ENCODE results near the gene METAP1D.

The METAP1D gene

GRCh38 chr2:172091761-172092566, 92.2 kb downstream of the METAP1D start:
- no peak for DNase-seq

- no peak for DNase-seq
Measured at GRCh38 chr2:172092716-172093415, 93.1 kb downstream of the METAP1D start.

DNA sequence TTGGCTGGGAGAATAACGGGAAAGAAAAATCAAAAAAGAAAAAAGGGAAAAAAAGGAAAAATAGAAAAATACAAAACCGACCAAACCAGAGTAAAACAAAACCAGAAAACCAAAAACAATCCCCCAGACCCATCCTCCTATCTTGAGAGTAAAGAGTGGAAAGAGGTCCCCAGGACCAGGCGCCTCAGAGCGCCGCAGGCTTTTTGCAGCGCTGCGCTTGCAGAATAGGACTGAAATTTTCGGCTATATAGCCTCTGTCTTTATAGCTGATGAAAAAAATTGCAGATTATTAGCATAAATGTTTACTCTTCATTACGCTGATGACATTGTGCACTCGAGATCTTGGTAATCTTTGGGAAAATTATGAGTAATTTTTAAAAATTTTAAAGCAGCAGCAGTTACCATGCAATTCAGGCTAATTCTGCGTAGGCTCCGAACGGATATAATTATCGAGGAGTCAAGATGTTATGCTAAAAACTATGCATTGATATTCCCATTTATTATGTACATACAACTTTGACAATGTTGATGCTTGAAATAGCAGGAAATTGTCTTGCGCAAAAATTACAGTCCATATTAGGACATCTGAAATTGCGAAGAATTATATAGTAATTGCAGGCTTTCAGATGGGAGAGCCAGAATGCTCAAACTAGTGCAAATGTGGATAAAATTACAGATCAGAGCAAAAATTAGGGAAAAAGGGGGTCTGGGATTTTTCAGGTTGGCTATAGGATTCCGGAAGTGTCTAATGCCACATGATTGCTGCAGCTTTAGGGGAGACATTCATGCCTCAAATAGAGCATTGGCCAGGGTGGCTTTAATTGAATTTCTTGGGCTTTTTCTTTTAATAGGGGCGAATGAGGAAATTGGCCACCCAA, 93.9 kb downstream of the METAP1D start:
- DNase-seq = peak in 1 of 2 donors; percentile 65

DNA sequence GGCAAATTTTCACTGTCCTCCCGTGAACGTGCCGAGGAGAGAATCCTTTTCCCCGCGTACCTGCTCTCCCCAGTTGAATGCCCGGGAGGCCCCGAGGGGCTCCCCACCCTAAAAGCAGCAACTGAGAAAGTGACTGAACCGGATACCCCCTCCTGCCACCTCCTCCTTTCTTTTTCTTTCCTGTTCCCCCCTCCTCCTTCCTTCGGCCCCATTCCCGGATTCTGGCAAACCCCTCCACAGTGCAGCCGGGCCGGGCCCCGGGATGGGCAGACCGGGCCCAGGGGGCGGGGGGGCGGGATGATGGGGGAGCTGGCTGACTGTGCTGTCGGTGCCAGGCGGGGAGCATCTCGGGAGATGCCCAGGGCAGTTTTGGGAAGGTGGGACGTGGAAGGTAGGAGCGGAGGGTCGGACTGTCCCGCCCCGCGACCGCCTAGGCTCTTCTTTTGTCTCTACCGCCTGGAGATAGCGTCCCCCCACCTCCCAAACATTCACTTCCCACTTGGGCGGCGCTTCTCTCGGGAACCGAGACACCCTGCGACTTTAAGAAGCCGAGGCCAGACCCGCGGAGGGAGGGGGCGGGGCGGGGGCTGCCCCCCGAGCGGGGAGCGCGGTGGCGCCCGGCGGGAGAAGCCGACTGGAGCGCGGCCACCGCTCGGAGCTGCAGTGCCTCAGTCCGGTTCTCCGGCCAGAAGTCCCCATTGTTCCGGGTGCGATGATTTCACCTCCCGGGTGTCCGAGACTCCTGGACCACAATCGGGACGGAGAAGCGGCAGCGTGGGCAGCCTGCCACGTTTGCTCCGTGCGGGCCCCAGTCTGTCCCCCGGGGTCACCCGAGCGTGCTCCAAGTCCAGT, 94.8 kb downstream of the METAP1D start:
- no peak for DNase-seq

DNA sequence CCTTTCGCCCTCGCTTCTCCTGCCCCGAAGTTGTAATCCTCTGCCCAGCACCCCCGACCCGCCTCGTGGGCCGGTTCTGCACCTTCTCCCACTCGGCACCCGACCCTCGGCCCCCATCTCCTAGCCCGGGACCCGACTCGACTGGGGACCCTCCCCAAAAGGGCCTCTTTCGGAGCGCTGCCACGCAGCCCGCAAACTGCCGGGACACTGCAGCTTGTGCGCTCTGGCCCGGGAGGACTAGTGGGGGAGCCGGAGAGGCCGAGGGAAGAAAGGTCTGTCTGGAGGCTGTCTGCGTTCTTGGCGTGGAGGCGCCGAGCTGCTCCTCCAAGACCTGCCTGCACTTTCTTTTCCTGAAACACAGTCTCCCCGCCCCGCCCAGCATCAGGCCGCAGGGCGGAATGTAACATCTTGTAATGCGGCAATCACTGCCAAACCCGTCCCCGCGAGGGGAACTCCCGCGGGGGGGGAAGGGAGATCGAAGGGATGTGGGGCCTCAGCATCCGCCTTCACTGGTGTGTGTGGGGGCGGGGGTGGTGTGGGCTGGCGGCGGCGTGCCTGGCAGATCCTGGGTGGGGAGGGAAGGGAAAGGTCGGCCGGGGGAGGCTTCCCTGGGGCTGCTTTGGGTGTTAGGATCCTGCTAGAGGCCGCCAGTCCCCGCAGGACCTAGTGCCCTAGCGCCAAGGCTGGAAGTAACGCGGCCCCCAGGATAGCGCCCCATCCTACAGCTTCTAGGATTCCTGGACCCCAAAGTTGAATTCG, 95.6 kb downstream of the METAP1D start:
- peak; percentile 34 to 53 for DNase-seq

- no peak for DNase-seq
Measured at GRCh38 chr2:172095905-172096625, 96.3 kb downstream of the METAP1D start.

GRCh38 chr2:172096626-172097547, 97.1 kb downstream of the METAP1D start:
- no peak for DNase-seq

DNA sequence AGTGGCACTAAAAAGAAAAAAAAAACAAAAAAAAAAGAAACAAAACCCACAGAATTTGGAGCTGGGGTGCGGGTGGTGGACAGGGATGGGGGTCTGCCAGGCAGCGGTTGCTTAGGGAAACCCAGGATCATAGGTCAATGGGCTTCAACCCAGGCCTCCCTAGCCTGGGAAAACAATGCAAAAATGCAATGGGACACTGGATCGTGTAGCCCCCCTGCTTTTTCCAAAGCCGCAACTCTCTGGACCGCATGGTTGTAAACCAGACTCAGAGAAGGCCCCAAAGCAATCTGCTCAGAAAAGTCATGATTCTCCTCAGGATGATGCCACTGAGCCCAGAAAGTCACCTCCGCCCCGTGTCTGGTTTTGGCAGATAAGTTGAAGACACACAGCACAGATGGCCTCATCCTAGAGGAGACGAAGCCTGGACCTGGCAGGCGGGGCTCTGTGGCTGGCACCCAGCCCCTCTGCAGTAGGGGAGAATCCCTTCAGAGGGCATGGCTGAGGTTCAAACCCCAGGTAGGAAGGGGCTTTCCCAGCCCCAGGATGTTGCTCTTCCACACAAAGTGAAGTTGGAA, 97.9 kb downstream of the METAP1D start:
- no peak for DNase-seq

DNA sequence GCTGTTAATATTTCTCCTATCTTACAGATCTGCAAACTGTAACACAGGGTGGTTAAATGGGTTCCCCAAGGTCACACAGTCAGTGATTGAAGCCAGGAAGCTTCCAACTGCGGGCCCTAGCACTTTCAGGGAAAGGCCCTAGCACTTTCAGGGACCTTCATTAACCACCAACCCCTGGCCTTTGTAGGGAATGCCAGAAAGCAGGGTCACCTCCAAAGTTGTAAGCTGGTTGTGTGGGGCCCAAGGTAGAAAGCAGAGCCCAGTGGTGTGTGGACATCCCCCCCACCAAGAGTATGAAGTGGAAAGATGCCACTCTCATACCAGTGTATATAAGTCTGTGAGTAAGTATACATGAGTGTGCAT, 98.5 kb downstream of the METAP1D start:
- no peak for DNase-seq

- DNase-seq = no peak
Measured at GRCh38 chr2:172098650-172099471, 99.1 kb downstream of the METAP1D start.

GRCh38 chr2:172099472-172100079, 99.8 kb downstream of the METAP1D start:
- DNase-seq = no peak

GRCh38 chr2:172100080-172100934, 100.6 kb downstream of the METAP1D start:
- DNase-seq = no peak

GRCh38 chr2:172100935-172101820, 101.4 kb downstream of the METAP1D start:
- no peak for DNase-seq

GRCh38 chr2:172101821-172102390, 102.2 kb downstream of the METAP1D start:
- no peak for DNase-seq
